ENCODE results near the gene SMURF2. TPM values are rescaled to one million over a fixed set of nuclear protein-coding genes. Genes with fewer than 3 reads are reported as not detected.
A peak's percentile ranks its signal among the peaks of the same experiment; 100 is the strongest.

SMURF2 gene
- total and polyA plus RNA-seq, 2 experiments from 2014 or later, result 17.1 to 31.3 TPM

DNA sequence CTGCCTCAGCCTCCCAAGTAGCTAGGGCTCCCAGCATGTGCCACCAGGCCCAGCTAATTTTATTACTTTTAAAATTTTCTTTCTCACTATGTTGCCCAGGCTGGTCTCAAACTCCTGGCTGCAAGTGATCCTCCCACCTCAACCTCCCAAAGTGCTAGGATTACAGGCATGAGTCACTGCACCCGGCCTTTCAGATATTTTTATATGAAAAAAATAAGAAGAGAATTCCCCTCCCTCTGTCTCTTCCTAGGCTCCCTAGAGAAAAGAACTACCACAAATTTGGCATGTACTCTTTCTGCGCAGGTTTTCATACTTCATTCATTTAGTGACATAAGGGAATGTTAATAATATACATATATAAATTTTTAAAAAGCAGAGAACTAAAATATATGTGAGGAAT lies 21.7 kb upstream of the SMURF2 start:
- Histone ChIP-seq H3K9me2 (replicated peaks; ENCODE audit: insufficient read depth) (no peaks in the 10 kb centered on the region), H3K27ac (no peak overlapping the region), H3K4me2 (no peak overlapping the region), H3K4me3 (no peak overlapping the region), H3K4me1 (ENCODE audit: insufficient read depth) (no peaks in the 10 kb centered on the region), H3K79me2 (no peaks in the 10 kb centered on the region), H3K36me3 (replicated peaks; ENCODE audit: insufficient read depth, low read depth) (no peaks in the 10 kb centered on the region), H4K20me1 (ENCODE audit: insufficient read depth, poor library complexity, severe bottlenecking) (no peaks in the 10 kb centered on the region), H3K27me3 (no peaks in the 10 kb centered on the region), H3K9me3 (ENCODE audit: low read depth) (no peaks in the 10 kb centered on the region), H2AFZ (no peak overlapping the region)
- WGBS (ENCODE audit: low lambda C conversion rate, missing lambda C conversion rate), result 86% methylated on average over 2 of the region's 2 CpGs
- TF ChIP-seq, protein P1, sequence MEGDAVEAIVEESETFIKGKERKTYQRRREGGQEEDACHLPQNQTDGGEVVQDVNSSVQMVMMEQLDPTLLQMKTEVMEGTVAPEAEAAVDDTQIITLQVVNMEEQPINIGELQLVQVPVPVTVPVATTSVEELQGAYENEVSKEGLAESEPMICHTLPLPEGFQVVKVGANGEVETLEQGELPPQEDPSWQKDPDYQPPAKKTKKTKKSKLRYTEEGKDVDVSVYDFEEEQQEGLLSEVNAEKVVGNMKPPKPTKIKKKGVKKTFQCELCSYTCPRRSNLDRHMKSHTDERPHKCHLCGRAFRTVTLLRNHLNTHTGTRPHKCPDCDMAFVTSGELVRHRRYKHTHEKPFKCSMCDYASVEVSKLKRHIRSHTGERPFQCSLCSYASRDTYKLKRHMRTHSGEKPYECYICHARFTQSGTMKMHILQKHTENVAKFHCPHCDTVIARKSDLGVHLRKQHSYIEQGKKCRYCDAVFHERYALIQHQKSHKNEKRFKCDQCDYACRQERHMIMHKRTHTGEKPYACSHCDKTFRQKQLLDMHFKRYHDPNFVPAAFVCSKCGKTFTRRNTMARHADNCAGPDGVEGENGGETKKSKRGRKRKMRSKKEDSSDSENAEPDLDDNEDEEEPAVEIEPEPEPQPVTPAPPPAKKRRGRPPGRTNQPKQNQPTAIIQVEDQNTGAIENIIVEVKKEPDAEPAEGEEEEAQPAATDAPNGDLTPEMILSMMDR (IDR thresholded peaks at IDR 0.05; ENCODE audit: poor library complexity), result no peak
- TF ChIP-seq EZH2 (IDR thresholded peaks at IDR 0.05; ENCODE audit: borderline replicate concordance) (no peak), EZH2phosphoT487 (IDR thresholded peaks at IDR 0.05; ENCODE audit: low read depth, severe bottlenecking, unreplicated experiment) (no peak)
- DNase-seq (ENCODE audit: low spot score), result no peak

DNA sequence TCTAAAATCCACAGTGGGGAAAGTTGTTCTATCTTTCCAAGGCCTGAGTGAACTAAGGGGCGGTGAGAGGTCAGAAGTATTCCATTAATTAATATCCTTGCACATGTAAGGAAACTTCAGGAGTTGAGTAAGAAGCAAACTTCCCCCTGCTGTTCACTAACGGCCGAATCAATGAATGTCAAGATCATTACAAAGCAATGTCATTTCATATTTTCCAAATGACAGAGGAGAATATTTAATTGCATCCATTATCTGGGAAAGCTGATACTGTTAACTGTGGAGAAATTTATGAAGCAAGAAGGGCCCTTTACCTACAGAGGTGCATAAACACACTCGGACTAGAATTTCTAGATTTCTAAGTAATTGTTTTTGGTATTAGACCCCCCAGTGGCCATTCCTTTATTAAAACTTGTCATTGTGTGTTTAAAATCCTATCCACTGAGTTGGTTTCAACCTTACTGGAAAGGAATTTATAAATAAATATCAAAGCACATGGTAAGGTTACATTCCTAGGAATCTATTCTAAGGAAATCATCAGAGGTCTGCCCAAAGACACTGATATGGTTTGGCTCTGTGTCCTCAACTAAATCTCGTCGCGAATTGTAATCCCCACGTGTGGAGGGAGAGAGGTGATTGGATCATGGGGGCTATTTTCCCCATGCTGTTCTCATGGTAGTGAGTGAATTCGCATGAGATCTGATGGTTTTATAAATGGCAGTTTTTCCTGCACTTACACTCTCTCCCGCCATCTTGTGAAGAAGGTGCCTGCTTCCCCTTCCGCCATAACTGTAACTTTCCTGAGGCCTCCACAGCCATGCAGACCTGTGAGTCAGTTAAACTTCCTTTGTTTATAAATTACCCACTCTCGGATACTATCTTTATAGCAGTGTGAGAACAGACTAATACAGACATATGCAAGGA lies 20.4 kb upstream of the SMURF2 start:
- 81% methylated on average over 12 of the region's 12 CpGs for WGBS (ENCODE audit: low lambda C conversion rate, missing lambda C conversion rate)
- no peaks in the 10 kb centered on the region for H3K4me1 ChIP-seq (ENCODE audit: insufficient read depth)
- H3K27me3 ChIP-seq, result no peaks in the 10 kb centered on the region
- no peaks in the 10 kb centered on the region for H3K36me3 ChIP-seq (replicated peaks; ENCODE audit: insufficient read depth, low read depth)
- H4K20me1 ChIP-seq (ENCODE audit: insufficient read depth, poor library complexity, severe bottlenecking), result no peaks in the 10 kb centered on the region
- no peak overlapping the region for H2AFZ ChIP-seq
- no peaks in the 10 kb centered on the region for H3K9me3 ChIP-seq (ENCODE audit: low read depth)
- H3K9me2 ChIP-seq (replicated peaks; ENCODE audit: insufficient read depth), result no peaks in the 10 kb centered on the region
- no peak for DNase-seq (ENCODE audit: low spot score)
- H3K4me2 ChIP-seq, result no peak overlapping the region
- peak overlapping the region; percentile 8 for H3K27ac ChIP-seq
- no peaks in the 10 kb centered on the region for H3K79me2 ChIP-seq
- TF ChIP-seq EZH2 (IDR thresholded peaks at IDR 0.05; ENCODE audit: borderline replicate concordance) (no peak), EZH2phosphoT487 (IDR thresholded peaks at IDR 0.05; ENCODE audit: low read depth, severe bottlenecking, unreplicated experiment) (no peak)
- TF ChIP-seq, protein P1 (IDR thresholded peaks at IDR 0.05; ENCODE audit: poor library complexity), result no peak
- no peak overlapping the region for H3K4me3 ChIP-seq

DNA sequence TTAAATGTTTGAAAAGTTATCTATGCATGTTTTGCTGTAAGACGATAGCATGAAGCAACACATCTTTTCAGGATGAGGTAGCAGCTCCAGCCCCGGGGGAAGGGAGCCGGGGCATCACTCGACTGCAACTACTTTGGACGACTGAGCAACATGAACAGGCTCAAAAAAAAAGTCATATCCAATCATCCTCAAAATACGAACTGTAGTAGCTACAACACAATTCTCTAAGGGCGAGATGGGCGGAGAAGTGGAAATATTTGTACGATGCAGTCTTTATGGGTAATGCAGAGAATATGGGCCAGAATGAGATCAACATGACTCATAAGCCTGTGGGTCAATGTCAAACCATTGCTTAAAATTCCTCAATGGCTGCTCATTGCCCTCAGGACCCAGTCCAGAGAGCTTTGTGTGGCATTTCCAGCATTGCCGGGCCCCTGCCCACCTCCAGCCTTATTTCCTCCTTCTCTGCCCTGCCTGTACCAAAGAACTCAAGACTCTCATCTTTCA lies 17.7 kb upstream of the SMURF2 start:
- WGBS (ENCODE audit: low lambda C conversion rate, missing lambda C conversion rate), result 62% methylated on average over 10 of the region's 10 CpGs
- Histone ChIP-seq H3K4me1 (ENCODE audit: insufficient read depth) (no peaks in the 10 kb centered on the region), H3K36me3 (replicated peaks; ENCODE audit: insufficient read depth, low read depth) (no peaks in the 10 kb centered on the region), H3K79me2 (no peaks in the 10 kb centered on the region), H3K27me3 (no peaks in the 10 kb centered on the region), H3K4me3 (no peak overlapping the region), H3K27ac (no peak overlapping the region), H3K4me2 (no peak overlapping the region), H3K9me2 (replicated peaks; ENCODE audit: insufficient read depth) (no peaks in the 10 kb centered on the region), H3K9me3 (ENCODE audit: low read depth) (no peaks in the 10 kb centered on the region), H2AFZ (no peak overlapping the region), H4K20me1 (ENCODE audit: insufficient read depth, poor library complexity, severe bottlenecking) (no peaks in the 10 kb centered on the region)
- no peak for TF ChIP-seq EZH2phosphoT487 (IDR thresholded peaks at IDR 0.05; ENCODE audit: low read depth, severe bottlenecking, unreplicated experiment)
- no peak for TF ChIP-seq EZH2 (IDR thresholded peaks at IDR 0.05; ENCODE audit: borderline replicate concordance)
- TF ChIP-seq, protein P1 (IDR thresholded peaks at IDR 0.05; ENCODE audit: poor library complexity), result no peak
- peak; percentile 23 for DNase-seq (ENCODE audit: low spot score)

Data from hepatocyte (in vitro differentiated cells).